KOPT-K1 (cell line): ENCODE measurements around the gene CD163.

Experiments
- H3K27ac ChIP-seq: fragments of 200-600 bp; sonication (generic); 2 replicates; pipeline ENCODE4 v1.5.1; 2016; ENCODE audit warnings: antibody characterized with exemption, mild to moderate bottlenecking, low read depth, low read length; ENCODE audit not compliant: poor library complexity, severe bottlenecking
- H3K36me3 ChIP-seq: fragments of 200-600 bp; sonication (generic); 2 replicates; pipeline ENCODE4 v1.5.1; 2017; ENCODE audit warnings: antibody characterized with exemption, mild to moderate bottlenecking, low read length, moderate library complexity; ENCODE audit not compliant: insufficient read depth
- H3K9me3 ChIP-seq: fragments of 200-600 bp; sonication (generic); 2 replicates; pipeline ENCODE4 v1.5.1; 2017; ENCODE audit warnings: antibody characterized with exemption, low read length, mild to moderate bottlenecking; ENCODE audit not compliant: insufficient read depth, poor library complexity, severe bottlenecking

CD163 gene

DNA sequence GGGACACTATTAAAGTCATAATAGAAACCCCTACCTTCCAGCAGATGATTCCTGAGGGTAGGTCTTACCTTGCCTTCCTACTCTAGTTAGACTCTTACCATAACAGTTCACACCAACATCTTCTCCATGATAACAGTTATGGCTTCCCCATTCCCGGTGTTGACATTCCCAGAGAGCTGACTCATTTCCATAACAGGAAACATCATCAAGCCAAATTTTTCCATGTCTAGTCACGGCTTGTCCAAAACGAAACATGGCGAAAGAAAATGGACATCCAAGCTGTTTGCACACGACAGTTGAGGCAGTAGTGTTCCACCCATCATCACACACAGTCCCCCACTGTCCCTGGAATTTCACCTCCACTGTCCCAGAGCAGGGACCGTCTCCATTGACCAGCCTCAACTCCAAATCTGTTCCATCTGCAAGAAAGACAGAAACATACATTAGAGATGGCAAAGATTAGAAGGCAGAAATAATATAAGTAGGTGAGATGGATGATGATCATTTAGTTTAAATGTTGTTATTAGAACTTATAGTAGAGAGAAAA is 70.2 kb downstream of the CD163 start:
- H3K9me3 ChIP-seq: no peaks in the 10 kb centered on the region
- H3K36me3 ChIP-seq: no peaks in the 10 kb centered on the region
- H3K27ac ChIP-seq: no peak overlapping the region

DNA sequence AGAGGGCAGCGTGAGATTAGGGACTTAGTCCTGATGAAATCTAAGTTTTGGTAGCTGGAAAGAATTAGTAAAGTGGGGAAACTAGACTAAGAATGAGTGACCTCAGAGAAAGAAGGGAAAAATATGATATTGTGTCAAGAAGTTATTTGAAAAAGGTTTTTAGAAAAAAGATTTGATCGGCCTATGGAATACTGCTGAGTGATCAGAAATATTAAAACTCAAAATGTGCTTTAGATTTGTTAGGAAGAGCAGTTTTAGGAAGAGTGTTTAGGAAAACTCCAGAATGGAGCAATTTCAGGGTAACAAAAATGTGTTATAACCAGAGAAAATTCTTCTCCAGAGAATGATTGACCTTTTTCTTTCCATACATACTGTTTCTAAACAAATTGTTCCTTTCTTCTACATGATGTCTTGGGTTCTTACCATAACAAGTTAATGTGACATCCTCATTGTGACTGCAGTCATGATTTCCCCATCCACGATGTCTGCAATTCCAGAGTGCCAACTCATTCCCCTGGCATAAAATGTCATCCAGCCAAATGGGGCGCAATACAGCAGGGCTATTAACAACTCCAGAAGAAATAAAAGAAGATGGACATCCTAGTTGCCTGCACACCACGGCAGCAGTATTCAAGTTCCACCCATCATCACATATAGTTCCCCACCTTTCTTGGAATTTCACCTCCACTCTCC is 71.4 kb downstream of the CD163 start:
- Histone ChIP-seq H3K36me3 (no peaks in the 10 kb centered on the region), H3K27ac (no peak overlapping the region), H3K9me3 (no peaks in the 10 kb centered on the region)
